BJ (cell line): ENCODE measurements around the gene PRRT1B. TPM values are rescaled to one million over a fixed set of nuclear protein-coding genes. Genes with fewer than 3 reads are reported as not detected.

Source experiments
- CTCF ChIA-PET: fragments of 350-600 bp; formaldehyde crosslinking; extraction: SDS; loops from one replicate; lab custom pipeline; 2021; ENCODE audit warnings: antibody characterized with exemption, inconsistent platforms; lab: Yijun Ruan, JAX
- POLR2A ChIA-PET: fragments of 300-600 bp; sonication (Branson Sonifier 250); formaldehyde crosslinking; extraction: SDS; loops from one replicate; lab custom pipeline; 2021; ENCODE audit warnings: antibody characterized with exemption; lab: Charles Lee
- DNase-seq: peaks from one replicate; pipeline ENCODE4 v3.0.0-alpha.2; 2011; ENCODE audit warnings: low read depth
- H3K27me3 ChIP-seq: 2 replicates; pipeline ENCODE4 v1.6.0; 2011; ENCODE audit warnings: low read length; ENCODE audit not compliant: control insufficient read depth, insufficient read depth
- H3K36me3 ChIP-seq: 2 replicates; pipeline ENCODE4 v1.5.1; 2011; ENCODE audit warnings: low read length; ENCODE audit not compliant: control insufficient read depth, insufficient read depth
- H3K4me3 ChIP-seq: 2 replicates; pipeline ENCODE4 v1.5.1; 2011; ENCODE audit warnings: low read depth, mild to moderate bottlenecking, control low read depth, low read length
- polyA plus RNA-seq: library from polyadenylated mRNA; depleted of rRNA; stranded (reverse); fragments of >200 nt; gene quantifications from 2 replicates; pipeline ENCODE4 v1.2.3, GENCODE V29; 2011
- TF ChIP-seq, protein P1 (sequence below): IDR thresholded peaks from 2 replicates; pipeline ENCODE4 v1.5.1; 2011; ENCODE audit warnings: low read depth, mild to moderate bottlenecking, control low read depth, inconsistent platforms, low read length, moderate library complexity; ENCODE audit not compliant: insufficient read depth

The PRRT1B gene
- polyA plus RNA-seq, 1 experiment, result not detected

DNA sequence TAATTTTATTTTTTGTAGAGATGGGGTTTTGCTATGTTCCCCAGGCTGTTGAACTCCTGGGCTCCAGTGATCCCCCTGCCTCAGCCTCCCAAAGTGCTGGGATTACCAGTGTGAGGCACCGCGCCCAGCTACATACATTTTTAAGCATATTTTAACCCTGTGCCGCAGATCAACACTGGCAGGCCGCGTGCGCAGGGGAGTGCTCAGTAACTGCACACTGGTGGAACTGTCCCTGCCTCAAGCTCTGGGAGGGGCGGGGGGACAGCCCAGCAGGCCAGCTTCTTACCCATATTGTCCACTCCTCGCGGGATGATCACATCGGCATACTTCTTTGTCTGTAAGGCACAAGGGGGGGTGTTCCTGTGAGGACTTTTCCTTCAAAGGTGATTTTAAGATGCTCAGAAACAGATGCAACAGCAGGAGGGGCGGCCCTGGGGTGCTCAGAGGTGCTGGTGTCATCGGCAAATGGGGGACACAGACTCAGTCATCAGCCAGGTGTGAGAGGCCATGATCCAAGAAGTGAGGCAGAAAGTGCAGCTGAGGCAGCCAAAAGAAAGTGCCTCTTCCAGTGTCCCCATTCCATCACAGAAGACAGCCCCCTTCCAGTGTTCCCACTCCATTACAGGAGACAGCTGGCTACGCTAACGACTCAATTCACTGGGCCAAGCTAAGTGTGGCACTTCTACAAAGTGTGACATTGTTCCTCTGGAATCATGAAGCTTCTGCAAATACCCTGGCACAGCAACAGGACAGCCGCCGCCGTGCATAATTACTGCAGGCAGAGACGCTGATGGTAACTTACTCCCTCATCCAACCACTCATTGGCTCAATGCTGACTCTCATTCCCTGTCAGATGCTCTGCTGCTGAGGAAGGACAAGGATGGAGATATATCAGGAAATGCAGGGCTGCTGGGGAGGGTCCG is 19.4 kb upstream of the PRRT1B start:
- CTCF ChIA-PET, result interaction anchor here (0.7 to 0.8 kb wide), 2 partner anchors 176 to 190 kb away, joined by 3 read pairs; no protein-coding TSS in a partner anchor
- H3K4me3 ChIP-seq, result no peak overlapping the region
- no peak for DNase-seq
- POLR2A ChIA-PET, result no interaction called here
- H3K36me3 ChIP-seq, result peaks cover 36% of the 10 kb centered on the region
- TF ChIP-seq, protein P1, sequence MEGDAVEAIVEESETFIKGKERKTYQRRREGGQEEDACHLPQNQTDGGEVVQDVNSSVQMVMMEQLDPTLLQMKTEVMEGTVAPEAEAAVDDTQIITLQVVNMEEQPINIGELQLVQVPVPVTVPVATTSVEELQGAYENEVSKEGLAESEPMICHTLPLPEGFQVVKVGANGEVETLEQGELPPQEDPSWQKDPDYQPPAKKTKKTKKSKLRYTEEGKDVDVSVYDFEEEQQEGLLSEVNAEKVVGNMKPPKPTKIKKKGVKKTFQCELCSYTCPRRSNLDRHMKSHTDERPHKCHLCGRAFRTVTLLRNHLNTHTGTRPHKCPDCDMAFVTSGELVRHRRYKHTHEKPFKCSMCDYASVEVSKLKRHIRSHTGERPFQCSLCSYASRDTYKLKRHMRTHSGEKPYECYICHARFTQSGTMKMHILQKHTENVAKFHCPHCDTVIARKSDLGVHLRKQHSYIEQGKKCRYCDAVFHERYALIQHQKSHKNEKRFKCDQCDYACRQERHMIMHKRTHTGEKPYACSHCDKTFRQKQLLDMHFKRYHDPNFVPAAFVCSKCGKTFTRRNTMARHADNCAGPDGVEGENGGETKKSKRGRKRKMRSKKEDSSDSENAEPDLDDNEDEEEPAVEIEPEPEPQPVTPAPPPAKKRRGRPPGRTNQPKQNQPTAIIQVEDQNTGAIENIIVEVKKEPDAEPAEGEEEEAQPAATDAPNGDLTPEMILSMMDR, result no peak
- H3K27me3 ChIP-seq, result no peaks in the 10 kb centered on the region

GRCh38 chr9:131528186-131528585 is 17.1 kb upstream of the PRRT1B start:
- Histone ChIP-seq H3K27me3 (no peaks in the 10 kb centered on the region), H3K4me3 (no peak overlapping the region), H3K36me3 (peaks cover 31% of the 10 kb centered on the region)
- TF ChIP-seq, protein P1, result no peak
- no peak for DNase-seq
- POLR2A ChIA-PET, result no interaction called here
- CTCF ChIA-PET, result no interaction called here

GRCh38 chr9:131528886-131529505 is 16.3 kb upstream of the PRRT1B start:
- H3K4me3 ChIP-seq, result no peak overlapping the region
- no peaks in the 10 kb centered on the region for H3K27me3 ChIP-seq
- CTCF ChIA-PET, result no interaction called here
- DNase-seq, result no peak
- POLR2A ChIA-PET, result no interaction called here
- peaks cover 26% of the 10 kb centered on the region for H3K36me3 ChIP-seq
- TF ChIP-seq, protein P1, result no peak

GRCh38 chr9:131529597-131530545 is 15.5 kb upstream of the PRRT1B start:
- TF ChIP-seq, protein P1, result no peak
- CTCF ChIA-PET, result interaction anchor here (0.6 kb wide), 1 partner anchor 1842 kb away, joined by 3 read pairs; no protein-coding TSS in a partner anchor
- no peaks in the 10 kb centered on the region for H3K27me3 ChIP-seq
- H3K4me3 ChIP-seq, result peak overlapping the region; percentile 90
- H3K36me3 ChIP-seq, result peaks cover 22% of the 10 kb centered on the region
- DNase-seq, result no peak
- POLR2A ChIA-PET, result no interaction called here
